ENCODE data around the gene KCNK18.

KCNK18 gene

DNA sequence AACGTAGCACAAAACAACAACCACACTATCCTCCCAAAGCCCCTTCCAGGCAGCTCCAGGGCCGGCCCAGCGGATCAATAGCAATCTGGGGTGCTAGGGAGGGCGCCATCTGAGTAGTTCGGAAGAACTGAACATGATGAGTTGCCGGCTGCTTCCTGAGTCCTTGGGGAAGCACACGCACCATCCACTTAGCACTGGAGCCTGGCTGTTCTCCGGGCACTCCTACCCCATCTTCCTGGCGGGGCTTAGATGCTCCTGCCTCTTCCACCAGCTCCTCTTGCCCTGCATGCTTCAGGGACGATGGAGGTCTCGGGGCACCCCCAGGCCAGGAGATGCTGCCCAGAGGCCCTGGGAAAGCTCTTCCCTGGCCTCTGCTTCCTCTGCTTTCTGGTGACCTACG lies at the start of gene KCNK18:
Gene KCNK18 (plus strand): TSS at position 301 of the 400 bp plus-strand sequence. CDS start 0 bp downstream, at position 301.
- H3K9ac ChIP-seq (ENCODE audit: low read depth, low read length) = no peak within 1 kb of the TSS
- no peaks in the 10 kb centered on the region; the same call in 1 of the 2 replicates for H3K9me3 ChIP-seq (ENCODE audit: control insufficient read depth, insufficient read depth, low read length)
- H3K36me3 ChIP-seq (ENCODE audit: insufficient read depth, low read length) = no peaks in the 10 kb centered on the region
- no peaks in the 10 kb centered on the region for H3K4me1 ChIP-seq (ENCODE audit: insufficient read depth, low read length)

DNA sequence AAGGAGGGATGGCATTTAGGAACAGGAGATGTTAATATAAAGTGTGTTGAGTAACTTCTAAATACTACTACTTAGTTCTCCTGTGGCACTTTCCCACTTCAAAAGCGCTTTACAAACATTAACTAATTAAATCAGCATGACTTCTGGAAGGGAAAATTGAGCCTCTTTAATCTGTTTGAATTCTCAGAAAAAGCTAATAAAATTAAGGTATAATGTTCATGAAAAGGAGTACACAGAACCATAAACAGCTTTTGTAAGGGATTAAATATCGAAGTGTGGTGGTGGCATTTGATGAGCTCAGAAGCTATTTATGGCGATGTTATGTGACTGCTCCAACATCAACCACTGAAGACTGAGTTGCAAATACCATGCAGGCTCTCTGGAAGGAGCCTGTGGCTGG lies 49.0 kb upstream of the KCNK18 start:
- H3K9ac ChIP-seq (ENCODE audit: low read depth, low read length) = no peak overlapping the region
- peaks cover 6% of the 10 kb centered on the region for H3K9me3 ChIP-seq (ENCODE audit: control insufficient read depth, insufficient read depth, low read length)
- no peaks in the 10 kb centered on the region for H3K4me1 ChIP-seq (ENCODE audit: insufficient read depth, low read length)
- no peaks in the 10 kb centered on the region for H3K36me3 ChIP-seq (ENCODE audit: insufficient read depth, low read length)

- Histone ChIP-seq H3K4me1 (ENCODE audit: insufficient read depth, low read length) (no peaks in the 10 kb centered on the region), H3K9ac (ENCODE audit: low read depth, low read length) (no peak overlapping the region), H3K9me3 (ENCODE audit: control insufficient read depth, insufficient read depth, low read length) (no peaks in the 10 kb centered on the region), H3K36me3 (ENCODE audit: insufficient read depth, low read length) (no peaks in the 10 kb centered on the region)
These were observed 44.6 kb upstream of the KCNK18 start for GRCh38 chr10:117152668-117153067.

- H3K9me3 ChIP-seq (ENCODE audit: control insufficient read depth, insufficient read depth, low read length) = no peaks in the 10 kb centered on the region
- H3K9ac ChIP-seq (ENCODE audit: low read depth, low read length) = no peak overlapping the region
- H3K36me3 ChIP-seq (ENCODE audit: insufficient read depth, low read length) = no peaks in the 10 kb centered on the region
- H3K4me1 ChIP-seq (ENCODE audit: insufficient read depth, low read length) = peaks cover 33% of the 10 kb centered on the region
These were observed 39.0 kb upstream of the KCNK18 start for GRCh38 chr10:117158297-117158696.

DNA sequence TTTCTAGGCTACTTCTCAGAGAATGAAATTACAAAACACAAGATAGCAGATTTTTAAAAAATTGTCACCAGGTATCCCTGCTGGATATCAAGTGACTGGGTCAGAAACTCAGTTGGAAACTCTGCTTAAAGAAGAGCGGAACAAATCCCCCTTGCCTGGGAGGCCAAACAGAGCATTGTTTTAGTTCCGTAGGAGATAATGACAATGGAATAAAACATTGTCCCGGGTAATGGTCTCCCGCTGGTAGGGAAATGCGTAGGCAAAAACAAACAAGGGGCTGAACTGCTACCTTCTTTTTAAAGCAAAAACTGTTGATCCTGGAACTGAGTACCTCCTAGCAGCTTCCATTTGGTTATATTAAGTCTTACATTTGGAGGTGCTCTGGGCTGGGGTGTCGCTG lies 37.9 kb upstream of the KCNK18 start:
- Histone ChIP-seq H3K9ac (ENCODE audit: low read depth, low read length) (no peak overlapping the region), H3K9me3 (ENCODE audit: control insufficient read depth, insufficient read depth, low read length) (no peaks in the 10 kb centered on the region), H3K4me1 (ENCODE audit: insufficient read depth, low read length) (peaks cover 33% of the 10 kb centered on the region), H3K36me3 (ENCODE audit: insufficient read depth, low read length) (no peaks in the 10 kb centered on the region)

GRCh38 chr10:117160567-117160966 lies 36.7 kb upstream of the KCNK18 start:
- Histone ChIP-seq H3K4me1 (ENCODE audit: insufficient read depth, low read length) (peaks cover 33% of the 10 kb centered on the region), H3K9me3 (ENCODE audit: control insufficient read depth, insufficient read depth, low read length) (no peaks in the 10 kb centered on the region), H3K9ac (ENCODE audit: low read depth, low read length) (no peak overlapping the region), H3K36me3 (ENCODE audit: insufficient read depth, low read length) (no peaks in the 10 kb centered on the region)

GRCh38 chr10:117161386-117162033 lies 35.8 kb upstream of the KCNK18 start:
- H3K9ac ChIP-seq (ENCODE audit: low read depth, low read length) = no peak overlapping the region
- no peaks in the 10 kb centered on the region for H3K9me3 ChIP-seq (ENCODE audit: control insufficient read depth, insufficient read depth, low read length)
- H3K36me3 ChIP-seq (ENCODE audit: insufficient read depth, low read length) = no peaks in the 10 kb centered on the region
- peaks cover 33% of the 10 kb centered on the region for H3K4me1 ChIP-seq (ENCODE audit: insufficient read depth, low read length)

DNA sequence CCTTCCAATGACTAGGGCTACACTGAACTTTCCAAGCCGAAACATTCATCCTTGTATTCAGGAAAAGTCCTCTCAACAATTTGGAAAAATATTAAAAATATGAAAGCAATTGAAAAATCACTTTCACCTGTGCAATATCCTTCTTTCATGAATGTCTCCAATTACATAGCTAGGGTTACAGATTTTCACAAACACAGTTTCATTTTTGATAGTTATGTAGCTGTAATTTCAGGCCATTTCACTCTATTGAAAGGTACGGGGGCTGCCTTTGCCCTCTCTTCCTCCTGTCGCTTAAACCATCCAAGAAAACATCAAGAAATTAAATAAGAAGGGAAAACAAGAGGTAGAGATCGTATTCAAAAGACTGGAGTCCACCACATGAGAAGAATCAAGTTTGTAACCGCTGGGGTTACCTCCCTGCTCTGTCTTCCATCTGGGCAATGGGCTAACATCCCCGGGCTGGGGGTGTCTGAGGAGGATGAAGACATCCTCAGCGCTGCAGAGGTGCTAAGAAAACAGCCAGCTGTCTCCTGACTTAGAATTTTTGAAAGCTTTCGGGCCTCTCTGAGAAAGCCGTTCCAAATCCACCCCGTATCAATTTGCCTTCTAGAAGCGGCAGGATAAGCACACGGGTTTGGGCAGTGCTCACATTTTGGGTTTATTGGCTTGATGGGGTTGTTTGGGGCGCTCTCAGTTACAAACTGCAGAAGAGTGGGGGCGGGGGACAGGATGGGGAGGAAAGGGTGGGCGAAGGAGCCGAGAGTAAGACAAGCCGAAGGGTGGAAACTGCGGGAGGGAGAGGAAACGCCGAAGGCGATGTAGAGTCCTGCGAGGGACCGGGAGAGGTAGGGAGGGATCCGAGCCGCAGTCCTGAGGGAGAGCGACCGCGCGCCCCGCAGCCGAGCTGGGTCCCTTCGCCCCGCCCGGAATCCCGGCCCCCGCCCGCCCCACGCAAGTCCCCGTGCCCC lies 34.9 kb upstream of the KCNK18 start:
- peak overlapping the region; percentile 40; the same call in 1 of the 2 replicates for H3K9ac ChIP-seq (ENCODE audit: low read depth, low read length)
- H3K9me3 ChIP-seq (ENCODE audit: control insufficient read depth, insufficient read depth, low read length) = no peaks in the 10 kb centered on the region
- no peaks in the 10 kb centered on the region for H3K36me3 ChIP-seq (ENCODE audit: insufficient read depth, low read length)
- peaks cover 33% of the 10 kb centered on the region for H3K4me1 ChIP-seq (ENCODE audit: insufficient read depth, low read length)

DNA sequence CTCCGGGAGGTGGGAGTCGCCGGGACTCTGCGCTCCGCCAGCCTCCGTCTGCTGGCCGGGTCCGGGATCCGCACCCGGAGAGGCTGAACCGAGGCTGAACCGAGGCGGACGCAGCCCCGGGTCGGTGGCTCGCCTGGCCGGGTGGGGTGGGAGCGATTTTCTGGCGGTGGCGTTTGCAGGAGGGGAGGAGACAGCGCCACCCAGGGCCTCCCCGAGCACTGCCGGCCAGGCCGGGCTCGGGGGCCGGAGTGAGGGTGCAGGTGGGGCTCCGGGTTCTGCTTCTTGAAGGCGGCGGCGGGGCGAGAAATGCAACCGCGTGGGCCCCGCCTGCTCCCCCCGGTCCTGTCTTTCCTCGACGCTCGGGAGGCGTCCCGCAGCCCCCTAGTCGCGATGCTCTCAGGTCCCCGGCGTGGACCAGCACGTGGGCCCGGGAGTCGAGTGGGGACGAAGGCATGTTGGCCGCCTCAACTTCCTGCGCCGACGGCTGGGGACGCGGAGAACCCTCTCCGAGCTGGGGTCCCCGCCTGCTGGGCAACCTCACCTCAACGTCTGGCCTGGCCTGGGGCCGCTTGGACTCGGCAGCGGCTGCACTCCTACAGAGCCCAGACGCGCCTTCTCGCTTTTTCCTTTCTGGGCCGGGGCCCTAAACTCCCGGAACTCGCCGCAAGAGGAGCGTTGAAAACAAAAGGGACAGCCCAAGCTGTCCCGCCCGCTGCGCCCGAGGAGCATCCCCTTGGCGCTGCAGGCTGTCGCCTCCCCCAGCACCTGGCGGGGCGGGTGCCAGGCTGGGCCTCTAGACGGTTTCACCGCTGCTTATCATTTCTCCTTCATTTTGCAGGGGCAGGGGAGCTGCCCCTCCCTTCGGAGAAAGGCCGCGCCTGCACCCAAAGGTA lies 34.0 kb upstream of the KCNK18 start:
- H3K4me1 ChIP-seq (ENCODE audit: insufficient read depth, low read length) = peaks cover 32% of the 10 kb centered on the region
- H3K9ac ChIP-seq (ENCODE audit: low read depth, low read length) = peak overlapping the region; percentile 31; the same call in 1 of the 2 replicates
- H3K9me3 ChIP-seq (ENCODE audit: control insufficient read depth, insufficient read depth, low read length) = no peaks in the 10 kb centered on the region
- no peaks in the 10 kb centered on the region for H3K36me3 ChIP-seq (ENCODE audit: insufficient read depth, low read length)

GRCh38 chr10:117163954-117164548 lies 33.2 kb upstream of the KCNK18 start:
- peak overlapping the region; percentile 31; the same call in 1 of the 2 replicates for H3K9ac ChIP-seq (ENCODE audit: low read depth, low read length)
- H3K36me3 ChIP-seq (ENCODE audit: insufficient read depth, low read length) = no peaks in the 10 kb centered on the region
- H3K4me1 ChIP-seq (ENCODE audit: insufficient read depth, low read length) = peaks cover 25% of the 10 kb centered on the region
- no peaks in the 10 kb centered on the region for H3K9me3 ChIP-seq (ENCODE audit: control insufficient read depth, insufficient read depth, low read length)

DNA sequence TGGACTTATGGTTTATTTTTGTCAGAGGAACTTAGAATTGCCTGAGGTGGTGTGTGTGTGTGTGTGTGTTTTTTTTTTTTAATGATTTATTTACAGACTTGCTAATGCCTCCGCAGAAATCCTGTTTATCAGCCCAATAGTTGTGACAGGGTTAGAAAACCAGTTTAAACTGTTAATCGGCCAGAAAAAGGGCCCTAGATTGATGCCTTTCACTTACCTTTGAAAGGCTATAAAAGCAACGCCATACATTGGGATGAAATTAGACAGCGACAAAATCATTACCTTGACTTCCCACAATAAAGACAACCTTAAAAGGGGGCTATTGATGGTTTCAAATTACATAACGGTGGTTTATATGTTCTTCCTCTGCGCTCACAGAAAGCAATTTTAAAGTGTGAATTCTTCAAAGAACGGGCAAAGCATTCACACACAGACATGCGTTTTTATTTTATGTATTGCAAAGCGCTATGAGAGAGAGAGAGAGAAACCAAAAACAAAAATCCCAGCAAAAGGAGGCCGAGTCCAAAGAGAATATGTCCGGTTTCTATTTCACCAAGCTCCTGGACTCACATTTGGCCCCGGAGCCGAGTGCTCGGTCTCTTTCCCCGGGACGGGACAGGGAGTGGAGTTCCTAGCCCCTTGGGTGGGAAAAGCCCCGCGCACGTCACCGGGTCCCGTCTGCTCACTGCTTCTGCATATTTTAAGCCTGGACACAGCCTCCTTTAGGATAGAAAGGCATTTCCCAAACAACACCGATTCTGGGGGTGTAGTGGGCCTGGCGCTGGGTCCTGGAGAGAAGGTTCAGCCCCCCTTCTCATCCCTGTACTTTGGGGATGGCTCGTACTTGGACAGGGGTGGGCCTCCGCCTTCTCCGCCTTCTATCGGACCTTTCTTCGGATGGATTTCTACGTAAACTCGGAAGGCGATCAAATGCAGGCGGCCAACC lies 32.4 kb upstream of the KCNK18 start:
- Histone ChIP-seq H3K4me1 (ENCODE audit: insufficient read depth, low read length) (peaks cover 22% of the 10 kb centered on the region), H3K9me3 (ENCODE audit: control insufficient read depth, insufficient read depth, low read length) (no peaks in the 10 kb centered on the region), H3K36me3 (ENCODE audit: insufficient read depth, low read length) (no peaks in the 10 kb centered on the region), H3K9ac (ENCODE audit: low read depth, low read length) (peak overlapping the region; percentile 17; the same call in 1 of the 2 replicates)

DNA sequence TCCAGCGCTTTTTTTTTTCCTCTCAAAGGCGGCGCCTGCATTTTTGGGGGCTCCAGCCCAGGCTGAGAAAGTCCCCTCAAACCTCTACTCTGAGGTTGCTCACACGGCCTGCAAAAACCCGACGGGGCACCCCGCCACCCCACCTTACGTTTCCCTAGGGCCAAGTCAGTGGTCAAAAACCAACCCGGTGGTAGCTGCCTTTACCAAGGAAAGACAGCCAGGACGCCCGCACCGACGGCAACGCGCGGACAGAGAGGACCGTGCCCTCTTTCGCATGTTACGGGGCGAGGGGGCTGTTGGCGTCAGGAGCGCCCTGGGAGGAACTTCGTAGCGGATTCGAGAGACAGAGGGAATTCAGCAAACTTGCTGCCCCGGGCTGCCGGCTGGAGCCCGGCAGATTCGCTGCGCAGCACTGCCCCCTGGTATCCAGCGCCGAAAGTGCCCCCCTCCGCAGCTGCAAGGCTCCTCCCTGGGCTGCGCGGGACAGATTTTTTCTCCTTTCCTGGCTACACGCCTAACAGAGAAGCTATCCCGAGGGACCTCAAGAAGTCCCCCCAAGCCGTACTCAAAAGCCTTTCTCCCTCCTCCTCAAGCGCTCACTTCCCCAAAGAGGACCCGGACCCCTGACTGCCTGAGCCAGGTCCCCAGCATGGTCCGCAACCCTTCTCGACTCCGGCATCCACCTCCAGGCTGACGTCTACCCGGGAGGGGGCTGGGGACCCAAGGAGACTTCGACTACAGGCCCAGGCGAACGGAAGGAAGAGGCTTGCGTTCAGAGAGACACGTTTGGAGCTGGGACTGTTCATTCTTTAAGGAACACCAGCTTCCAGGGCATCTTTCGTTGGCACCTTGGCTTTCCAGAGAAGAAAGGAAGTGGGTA lies 31.5 kb upstream of the KCNK18 start:
- H3K4me1 ChIP-seq (ENCODE audit: insufficient read depth, low read length) = peaks cover 13% of the 10 kb centered on the region
- H3K9ac ChIP-seq (ENCODE audit: low read depth, low read length) = peak overlapping the region; percentile 41; the same call in 1 of the 2 replicates
- H3K9me3 ChIP-seq (ENCODE audit: control insufficient read depth, insufficient read depth, low read length) = no peaks in the 10 kb centered on the region
- no peaks in the 10 kb centered on the region for H3K36me3 ChIP-seq (ENCODE audit: insufficient read depth, low read length)

Measured in ES-I3 (cell line).